ENCODE measurements around the gene SPECC1.

DNA sequence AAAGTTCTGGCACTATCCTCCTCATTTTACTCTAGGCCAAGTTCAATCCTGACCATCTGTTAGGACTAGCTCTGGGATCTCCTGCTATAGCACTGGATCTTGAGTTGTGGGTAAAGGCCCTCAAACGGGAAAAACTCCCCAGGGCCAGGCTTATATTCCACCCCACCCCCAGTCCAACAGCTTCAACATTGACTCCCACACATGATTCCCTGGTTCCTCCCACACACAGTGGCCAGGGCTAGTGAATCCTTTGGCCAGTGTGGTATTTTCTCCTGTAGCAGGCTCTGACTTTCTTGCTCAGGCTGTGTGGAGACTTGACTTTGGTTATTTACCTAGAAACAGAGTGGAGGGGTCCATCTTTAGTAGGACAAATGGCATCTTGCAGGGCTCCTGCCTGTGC, 21.3 kb upstream of the SPECC1 start:
- no peak for TF ChIP-seq CTCF (IDR thresholded peaks at IDR 0.05; ENCODE audit: insufficient read depth, low read depth, low read length)
- no peak for TF ChIP-seq EZH2 (IDR thresholded peaks at IDR 0.05; ENCODE audit: insufficient read depth, low read length)

Measured in astrocyte (in vitro differentiated cells and primary cell).